Hippocampal formation (tissue), 2 donors: ENCODE results near the gene NOS2.
"Not testable (repeated sequence)": the region's sequence is repeated elsewhere in the genome, so short reads cannot be mapped to it uniquely, and the experiment has no call there.

Source experiments
- DNase-seq, 2 donors: peaks; one replicate each; lab custom pipeline; 2025; lab: John Stamatoyannopoulos, UW

NOS2 gene

DNA sequence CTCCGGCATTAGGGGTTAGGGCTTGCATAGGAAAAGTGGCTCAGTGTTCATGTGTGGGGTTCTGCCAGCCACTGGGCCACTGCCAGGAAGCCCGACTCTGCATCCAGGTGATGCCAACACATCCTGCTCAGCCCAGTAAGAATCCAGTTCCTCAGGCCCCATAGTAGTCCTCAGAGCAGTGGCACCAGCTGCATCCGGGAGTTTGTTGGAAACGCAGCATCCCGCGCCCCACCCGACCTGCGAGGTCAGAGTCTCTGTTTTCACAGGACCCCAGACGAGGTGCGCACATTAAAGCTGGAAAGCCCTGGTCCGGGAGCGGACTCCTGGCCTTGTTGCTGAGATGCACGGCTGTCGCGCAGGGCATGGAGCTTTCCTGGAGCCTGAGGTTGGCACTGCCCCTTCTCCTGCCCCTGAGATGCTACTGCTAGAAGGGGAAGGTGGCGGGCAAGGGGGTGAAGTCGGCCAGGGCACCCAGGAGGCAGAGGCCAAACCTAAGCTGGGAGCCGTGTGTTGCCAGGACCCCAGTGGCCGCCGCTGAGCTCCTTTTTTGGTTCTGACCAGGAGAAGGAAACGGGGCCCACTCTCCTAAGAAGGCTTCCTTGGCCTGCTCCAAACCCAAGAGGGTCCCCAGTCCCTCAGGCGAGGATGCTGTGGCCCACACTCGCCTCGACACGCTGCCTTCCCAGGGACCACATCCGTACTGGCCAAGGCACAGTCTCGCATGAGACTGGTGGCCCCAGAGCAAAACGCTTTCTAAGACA lies 44.4 kb downstream of the NOS2 start:
- DNase-seq: no peak

DNA sequence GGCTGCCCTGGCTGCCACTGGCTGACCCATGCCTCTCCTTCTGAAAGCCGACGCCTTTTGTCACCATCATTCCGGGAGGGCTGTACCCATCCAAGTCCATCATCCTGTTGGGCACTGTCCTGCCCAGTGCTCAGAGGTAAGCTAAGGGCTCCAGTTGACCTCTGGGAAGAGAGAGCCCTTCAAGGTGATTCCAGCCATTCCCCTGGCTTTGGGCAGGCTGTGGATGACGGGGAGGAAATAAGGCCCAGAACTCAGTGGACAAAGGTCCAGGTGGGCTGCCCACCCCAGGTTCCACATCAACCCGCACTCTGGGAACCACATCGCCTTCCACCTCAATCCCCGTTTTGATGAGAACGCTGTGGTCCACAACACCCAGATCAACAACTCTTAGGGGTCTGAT lies 45.8 kb downstream of the NOS2 start:
- DNase-seq: no peak

DNA sequence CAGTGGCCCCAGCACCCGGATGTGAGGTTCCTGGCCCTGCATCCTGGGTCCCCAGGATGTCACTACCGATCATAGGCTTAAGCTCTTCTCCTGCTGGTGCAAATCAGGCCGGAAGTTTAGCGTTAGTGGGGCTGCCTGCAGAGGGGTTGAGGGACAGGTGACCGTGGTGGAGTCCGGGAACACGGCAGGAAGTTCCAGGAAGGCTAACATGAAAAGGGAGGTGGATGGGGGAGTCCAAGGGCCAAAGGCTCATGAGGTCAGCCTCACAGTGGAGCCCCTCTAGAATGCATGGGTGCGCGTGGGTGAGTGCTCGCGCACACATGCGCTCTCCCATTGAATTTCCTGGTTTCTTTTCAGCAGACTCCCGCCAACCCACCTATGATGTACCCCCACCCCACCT lies 46.6 kb downstream of the NOS2 start:
- not testable (repeated sequence) for DNase-seq

DNA sequence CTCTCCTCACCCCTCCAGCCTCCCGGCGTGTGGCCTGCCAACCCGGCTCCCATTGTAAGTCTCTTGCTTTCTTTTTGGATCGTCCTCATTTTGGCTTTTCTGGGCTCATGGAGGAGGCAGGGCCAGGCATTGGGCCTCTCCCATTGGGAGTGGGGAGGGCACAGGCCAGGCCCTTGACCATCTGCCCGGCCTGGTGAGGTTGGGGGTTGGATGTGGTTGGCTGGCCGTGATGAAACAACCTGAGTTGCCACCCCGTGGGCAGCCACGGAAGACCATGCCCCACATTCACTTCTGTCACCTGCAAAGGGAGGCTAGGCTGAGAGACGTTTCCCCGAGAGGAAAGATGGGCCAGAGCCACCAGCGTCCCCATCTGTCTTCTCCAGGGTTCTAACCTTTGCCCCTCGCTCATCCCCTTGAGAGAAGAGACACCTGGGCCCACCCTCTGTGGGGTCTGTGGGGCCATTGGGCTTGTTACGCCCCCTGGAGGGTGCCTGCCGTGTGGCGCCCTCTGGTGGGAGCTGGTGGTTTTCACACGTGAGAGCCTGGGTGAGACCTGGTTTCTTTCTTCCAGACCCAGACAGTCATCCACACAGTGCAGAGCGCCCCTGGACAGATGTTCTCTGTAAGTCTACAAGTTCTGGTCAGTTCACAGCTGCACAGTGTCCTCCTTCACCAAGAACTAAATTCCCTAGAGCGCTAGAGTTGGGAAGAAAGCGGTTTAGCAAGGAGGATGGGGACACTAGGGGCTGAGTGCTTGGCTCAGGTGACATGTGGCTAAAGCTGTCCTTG lies 47.3 kb downstream of the NOS2 start:
- DNase-seq: not testable (repeated sequence)

DNA sequence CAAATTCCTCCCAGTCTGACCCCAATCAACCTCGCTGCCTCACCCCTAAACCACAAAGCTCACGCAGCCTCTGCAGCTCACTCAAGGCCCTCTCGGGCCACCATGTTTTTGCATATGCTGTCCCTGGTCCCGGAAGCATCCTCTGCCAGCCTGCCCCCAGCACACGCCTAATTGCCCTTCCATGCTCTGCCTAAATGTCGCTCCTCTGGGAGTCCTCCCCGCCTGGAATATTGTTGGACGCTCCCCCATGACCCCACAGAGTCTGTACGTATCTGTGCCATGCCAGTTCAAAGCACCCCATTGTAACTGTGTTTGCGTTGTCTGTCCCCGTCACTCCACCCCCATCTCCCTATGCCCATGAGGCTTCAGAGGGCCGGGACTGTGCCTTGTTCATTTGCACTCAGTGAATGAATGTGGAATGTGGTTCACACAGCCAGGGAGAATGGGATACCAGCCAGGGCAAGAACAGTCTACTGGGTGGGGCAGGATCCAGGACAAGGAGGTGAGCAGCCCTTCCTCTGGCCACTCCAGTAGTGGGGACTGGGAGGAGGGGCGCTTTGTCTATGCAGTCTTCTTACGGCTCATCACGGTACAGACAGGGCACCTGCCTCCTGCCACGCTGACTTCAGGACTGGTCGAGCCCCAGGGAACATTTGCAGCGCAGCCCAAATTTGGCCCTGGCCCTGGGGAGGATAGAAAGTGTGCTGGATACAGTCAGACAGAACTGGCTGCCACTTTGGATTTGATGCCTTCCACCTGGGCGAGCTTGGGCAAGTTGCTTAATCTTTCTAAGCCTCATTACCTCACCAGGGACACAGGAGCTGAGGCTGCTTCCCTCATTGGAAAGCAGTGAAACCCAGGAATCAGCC lies 48.5 kb downstream of the NOS2 start:
- DNase-seq: no peak

DNA sequence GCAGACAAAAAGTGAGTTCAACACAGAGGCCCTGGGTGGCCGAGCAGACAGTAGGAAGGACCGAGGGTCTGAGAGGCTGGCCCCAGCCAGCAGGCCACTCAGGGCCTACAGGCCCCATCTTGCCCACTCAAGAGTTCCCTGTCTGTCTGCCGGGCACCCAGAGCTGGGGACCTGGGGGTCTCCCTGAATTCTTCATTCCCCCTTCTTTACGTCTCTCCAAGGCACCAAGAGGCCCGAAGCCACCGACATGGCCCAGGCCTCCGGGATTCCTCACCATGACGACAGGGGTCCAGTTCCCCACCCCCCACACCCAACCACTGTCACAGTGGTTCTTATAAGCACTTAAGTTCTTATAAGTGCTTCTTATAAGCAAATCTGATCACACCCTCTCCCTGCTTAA lies 49.2 kb downstream of the NOS2 start:
- DNase-seq: no peak

DNA sequence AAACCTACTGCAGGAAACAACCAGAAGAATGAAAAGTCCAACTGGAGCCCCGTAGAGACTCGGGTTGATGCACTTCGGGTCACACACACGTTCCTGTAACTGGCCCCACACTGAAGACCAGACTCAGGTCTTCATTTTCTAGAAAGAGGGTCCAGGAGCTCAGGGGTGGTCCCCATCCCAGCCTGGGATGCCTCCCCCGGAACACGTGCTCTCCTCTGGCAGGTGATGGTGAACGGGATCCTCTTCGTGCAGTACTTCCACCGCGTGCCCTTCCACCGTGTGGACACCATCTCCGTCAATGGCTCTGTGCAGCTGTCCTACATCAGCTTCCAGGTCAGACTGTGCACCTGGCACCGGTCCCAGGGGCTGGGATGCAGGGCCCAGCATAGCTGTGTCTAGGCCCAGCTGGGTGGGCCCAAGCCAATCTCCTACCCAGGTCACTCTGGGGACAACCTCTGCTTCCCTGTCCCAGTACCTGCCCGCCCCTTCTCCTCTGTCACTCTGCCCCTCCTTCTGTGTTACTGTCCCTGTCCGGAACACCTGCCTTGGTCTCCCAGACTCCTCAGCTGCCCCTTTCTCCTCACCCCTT lies 50.7 kb downstream of the NOS2 start:
- DNase-seq: not testable (repeated sequence)

DNA sequence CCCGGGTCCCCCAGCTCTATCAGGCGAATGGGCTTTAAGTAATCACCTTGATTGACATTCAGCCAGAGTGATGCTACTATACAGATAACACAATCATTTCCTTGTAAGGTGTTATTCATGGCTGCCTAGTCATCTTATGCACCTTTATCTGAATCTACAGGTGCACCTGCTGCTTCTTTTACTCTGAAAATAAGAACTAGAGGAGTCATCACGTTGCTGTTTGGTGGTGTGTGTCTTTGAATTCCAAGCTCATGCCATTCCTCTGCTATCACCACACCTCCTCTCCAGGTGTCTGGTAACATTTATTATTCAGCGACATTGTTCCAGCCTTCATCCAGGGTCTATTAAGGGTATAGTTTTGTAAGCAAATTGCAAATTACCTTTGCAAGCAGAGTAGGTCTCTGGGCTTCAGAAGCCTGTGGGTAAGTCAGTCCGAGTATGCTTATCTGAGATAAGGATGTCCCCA lies 51.9 kb downstream of the NOS2 start:
- DNase-seq: no peak

DNA sequence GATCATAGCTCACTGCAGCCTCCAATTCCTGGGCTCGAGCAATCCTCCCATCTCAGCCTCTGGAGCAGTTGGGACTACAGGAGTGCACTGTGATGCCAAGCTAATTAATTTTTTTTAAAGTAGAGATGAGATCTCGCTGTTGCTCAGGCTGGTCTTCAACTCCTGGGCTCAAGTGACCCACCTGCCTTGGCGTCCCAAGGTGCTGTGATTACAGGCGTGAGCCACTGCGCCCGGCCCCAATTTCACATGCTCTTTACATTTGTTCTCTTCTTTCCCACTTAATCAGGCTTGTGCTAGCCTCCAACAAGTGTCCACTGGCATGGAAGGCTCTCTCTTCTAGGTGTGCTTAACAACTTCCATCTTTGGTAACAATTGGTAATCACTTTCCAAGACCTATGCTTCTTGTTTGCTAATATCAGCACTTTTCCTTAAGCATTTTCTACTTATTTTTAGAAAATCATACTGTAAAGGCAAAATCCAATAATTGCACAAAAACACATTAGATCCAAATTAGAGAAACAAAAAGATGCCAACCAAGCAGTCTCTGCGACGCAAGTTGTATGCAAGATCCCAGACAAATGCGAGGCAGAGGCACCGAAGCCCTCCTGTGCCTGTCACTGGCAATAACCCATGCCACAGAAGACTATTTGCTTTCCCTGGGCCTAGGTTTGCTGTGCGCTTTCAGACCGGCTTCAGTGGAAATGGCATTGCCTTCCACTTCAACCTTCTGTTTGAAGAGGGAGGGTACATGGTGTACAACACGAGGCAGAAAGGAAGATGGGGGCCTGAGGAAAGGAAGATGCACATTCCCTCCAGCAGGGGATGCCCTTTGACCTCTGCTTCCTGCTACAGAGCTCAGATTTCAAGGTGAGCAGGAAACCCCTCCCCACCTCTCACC lies 52.6 kb downstream of the NOS2 start:
- no peak for DNase-seq

DNA sequence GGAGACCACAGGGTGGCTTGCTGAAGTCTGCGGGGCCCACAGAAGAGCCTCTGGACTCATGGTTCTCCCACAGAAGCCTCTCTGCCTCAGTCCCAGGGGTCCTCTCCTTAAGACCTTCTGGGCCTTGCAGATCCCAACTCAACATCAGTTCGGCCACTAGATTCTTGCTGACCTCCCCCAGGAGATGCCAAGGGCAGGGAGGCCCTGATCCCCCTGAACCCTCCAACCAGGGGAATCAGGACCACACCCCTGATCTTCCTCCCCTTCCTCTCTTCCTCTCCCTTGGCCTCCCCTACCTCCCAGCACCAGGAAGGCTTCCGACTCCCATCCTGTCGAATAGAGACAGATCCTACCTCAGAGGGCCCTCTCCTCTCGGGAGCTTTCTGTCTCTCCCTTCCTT lies 53.4 kb downstream of the NOS2 start:
- DNase-seq: no peak

DNA sequence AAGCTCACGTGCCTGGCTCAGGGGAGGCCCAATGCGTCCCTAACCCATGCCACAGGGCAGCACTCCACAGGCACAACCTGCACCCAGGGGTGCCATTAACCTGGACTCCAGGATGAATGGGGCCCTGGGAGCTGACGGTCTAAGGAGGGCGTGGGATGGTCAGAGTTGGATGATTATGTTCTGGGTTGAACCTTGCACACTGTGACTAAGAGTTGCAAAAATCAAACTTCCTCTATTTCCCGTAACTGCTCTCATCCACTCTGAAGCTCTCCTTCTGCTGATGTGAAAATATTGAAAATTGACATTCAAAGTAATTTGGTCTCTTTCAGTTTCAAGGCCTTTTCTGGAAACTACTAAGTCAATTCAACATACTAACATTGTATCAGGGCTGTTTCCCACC lies 54.0 kb downstream of the NOS2 start:
- DNase-seq: not testable (repeated sequence)

DNA sequence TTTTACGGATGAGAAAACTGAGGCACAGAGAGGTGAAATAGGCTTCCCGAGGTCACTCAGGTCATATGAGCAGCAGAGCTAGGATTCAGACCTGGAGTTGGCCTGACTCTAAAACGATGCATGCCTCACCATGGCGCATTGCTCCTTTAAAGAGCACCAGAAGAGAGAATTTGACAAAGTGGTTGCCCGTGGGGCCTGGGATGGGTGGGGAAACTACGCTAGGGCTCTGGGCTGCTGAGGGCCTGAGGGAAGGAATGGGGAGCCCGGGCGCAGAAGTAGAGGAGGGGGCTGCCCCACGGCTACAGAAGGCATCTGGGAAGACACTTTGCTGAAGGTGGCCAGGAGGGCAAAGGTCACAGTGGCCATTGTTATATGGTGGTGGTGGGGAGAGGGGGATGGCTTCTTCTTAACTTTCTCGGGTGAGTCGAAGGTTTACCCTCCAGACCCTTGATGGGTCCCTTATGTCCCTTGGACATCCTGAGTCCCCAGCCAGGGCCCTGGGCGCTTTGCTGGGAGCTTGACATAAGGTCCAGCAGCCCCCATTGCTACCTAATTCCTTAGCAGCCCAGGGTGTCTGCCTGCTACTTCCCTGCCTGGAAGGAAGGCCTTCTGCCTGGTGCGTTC lies 55.0 kb downstream of the NOS2 start:
- not testable (repeated sequence) for DNase-seq

DNA sequence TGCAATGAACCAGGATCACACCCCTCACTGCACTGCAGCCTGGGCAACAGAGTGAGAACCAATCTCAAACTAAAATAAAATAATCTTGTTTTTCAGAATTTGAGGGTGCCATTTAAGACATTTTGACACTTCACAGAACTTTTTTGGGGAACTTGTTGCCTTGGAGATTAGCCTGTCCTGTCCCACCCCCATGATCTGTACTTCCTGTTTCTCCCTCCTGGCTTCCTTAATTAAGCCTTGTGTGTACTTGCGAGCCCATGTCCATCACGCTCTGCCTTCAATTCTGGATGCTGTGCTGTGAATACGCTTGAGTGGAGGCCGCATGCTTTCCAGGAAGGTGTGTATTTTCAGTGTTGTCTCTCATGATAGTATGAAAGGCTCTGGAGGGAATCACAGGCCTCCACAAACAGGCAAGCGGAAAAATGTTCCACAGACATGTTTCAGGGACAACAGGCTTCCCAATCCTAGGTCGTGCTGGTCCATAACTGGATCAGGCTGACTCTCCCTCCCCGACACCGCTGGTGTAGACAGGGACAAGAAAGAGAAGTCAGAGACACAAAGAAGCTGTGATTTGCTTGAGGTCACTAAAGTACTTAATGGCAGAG lies 56.9 kb downstream of the NOS2 start:
- no peak for DNase-seq

DNA sequence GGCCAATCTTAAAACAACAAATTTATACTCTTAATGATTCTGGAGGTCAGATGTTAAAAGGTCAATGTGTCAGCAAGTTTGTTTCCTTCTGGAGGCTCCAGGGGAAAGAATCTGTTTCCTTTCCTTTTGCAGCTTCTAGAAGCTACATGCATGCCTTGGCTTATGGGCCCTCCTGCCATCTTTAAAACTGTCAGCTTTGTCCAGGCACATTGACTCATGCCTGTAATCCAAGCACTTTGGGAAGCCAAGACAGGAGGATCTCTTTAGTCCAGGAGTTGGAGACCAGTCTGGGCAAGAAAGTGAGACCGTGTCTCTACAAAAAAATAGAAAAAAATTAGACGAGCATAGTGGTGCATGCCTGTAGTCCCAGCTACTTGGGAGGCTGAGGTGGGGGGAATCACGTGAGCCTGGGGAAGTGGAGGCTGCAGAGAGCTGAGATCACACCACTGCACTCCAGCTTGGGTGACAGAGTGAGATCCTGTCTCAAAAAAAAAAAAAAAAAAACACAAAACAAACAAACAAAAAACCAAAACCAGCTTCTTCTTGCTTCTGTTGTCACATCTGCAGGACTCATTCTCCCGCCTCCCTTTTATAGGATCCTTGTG lies 58.3 kb downstream of the NOS2 start:
- no peak for DNase-seq

DNA sequence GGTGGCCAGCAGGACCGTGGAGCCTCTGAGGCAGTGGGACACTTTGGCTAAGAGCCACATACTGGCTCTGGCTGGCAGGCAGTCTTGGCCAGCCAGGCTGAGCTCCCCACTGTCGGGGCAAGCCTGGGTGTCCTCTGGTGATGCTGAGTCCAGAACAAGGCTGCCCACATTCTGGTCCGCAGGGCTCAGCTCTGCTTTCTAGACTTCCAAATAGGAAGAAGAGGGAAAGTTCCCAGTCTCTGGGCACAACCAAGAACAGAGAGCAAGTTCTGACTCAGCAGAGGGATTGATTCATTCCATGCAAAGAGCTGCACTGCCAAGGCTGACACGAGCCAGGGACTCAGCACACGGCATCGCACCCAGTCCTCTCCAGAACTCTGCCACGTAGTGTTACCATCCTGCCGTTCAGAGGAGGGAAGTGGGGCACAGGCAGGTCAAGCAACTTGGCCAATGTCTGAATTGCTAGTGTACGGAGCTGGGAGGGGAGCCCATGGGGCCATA lies 58.9 kb downstream of the NOS2 start:
- no peak for DNase-seq

DNA sequence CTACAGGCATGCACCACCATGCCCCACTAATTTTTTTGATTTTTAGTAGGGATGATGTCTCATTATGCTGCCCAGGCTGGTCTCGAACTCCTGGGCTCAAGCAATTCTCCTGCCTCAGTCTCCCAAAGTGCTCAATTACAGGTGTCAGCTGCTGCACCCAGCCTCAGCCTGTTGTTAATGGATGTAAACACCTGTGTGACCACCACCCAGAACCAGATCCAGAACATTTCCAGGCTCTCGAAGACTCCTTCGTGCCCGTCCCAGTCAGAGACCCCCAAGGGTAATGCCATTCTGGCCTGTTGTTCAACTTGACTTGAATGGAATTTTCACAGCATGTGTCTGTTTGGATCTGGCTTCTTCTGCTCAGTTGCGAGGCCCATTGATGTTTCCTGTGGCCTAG lies 59.8 kb downstream of the NOS2 start:
- not testable (repeated sequence) for DNase-seq

DNA sequence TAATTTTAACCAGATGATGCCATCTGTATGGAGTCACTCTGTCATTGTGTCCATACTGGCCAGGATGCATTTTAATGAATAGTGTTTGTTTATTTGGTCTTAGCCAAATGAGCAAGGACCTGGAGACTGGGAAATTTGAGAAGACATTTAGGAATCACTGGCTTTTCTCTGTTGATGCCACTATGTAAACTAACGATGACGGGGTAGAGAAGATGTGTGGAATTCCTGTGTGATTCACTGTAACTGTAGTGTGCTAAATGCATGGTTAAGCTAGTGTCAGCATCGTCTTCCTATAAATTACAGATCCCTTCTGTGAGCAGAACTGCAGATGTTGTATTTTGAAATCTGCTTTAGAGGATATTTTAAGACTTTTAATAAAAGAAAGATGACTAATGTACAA lies 66.6 kb downstream of the NOS2 start:
- no peak for DNase-seq

DNA sequence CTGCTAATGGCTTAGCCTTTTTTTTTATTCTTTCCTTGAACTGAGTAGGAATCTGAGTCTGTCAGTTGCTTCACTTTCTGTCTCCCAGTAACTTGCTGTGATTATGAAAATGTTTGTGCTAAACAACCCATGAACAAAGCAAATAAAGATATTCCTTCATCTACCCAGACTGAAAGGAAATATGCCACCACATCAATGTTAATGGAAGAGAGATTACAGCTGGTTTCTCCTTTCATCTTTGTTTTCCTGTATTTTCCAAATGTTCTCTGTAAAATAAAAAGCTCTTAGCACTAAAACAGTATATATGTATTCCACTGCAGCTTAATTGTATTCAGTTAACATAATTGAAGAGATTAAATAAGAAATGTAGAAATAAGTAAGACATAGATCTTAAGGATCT lies 67.6 kb downstream of the NOS2 start:
- not testable (repeated sequence) for DNase-seq

DNA sequence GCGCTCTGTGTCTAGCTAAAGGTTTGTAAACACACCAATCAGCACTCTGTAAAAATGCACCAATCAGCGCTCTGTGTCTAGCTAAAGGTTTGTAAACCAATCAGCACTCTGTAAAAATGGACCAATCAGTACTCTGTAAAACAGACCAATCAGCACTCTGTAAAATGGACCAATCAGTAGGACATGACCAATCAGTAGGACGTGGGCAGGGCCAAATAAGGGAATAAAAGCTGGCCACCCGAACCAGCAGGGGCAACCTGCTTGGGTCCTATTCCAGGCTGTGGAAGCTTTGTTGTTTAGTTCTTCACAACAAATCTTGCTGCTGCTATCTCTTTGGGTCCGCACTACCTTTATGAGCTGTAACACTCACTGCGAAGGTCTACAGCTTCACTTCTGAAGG lies 74.3 kb downstream of the NOS2 start:
- not testable (repeated sequence) for DNase-seq
